Measurements from ENCODE around the gene PHLPP1.
A peak's percentile ranks its signal among the peaks of the same experiment; 100 is the strongest.

Gene PHLPP1

GRCh38 chr18:62938487-62938886 lies 223.1 kb downstream of the PHLPP1 start:
- peaks cover 0 to 2% (median 0%) of the 10 kb centered on the region in 3 donors for H3K36me3 ChIP-seq
- H3K4me1 ChIP-seq: peaks cover 0 to 42% (median 27%) of the 10 kb centered on the region in 4 donors
- H3K4me3 ChIP-seq: no peak overlapping the region
- no peaks in the 10 kb centered on the region for H3K27me3 ChIP-seq
- no peak for DNase-seq
- TF ChIP-seq CTCF (IDR thresholded peaks at IDR 0.05): no peak
- peak overlapping the region; percentile 64 to 72 for H3K27ac ChIP-seq
- no peaks in the 10 kb centered on the region for H3K9me3 ChIP-seq
- intact Hi-C loops (cut with DNase I; ENCODE audit: low total_unique reads): no loop called here

GRCh38 chr18:62939433-62939832 lies 224.1 kb downstream of the PHLPP1 start:
- no peaks in the 10 kb centered on the region for H3K27me3 ChIP-seq
- H3K27ac ChIP-seq: peak overlapping the region; percentile 64 to 72
- peaks cover 0 to 3% (median 0%) of the 10 kb centered on the region in 3 donors for H3K36me3 ChIP-seq
- TF ChIP-seq CTCF (IDR thresholded peaks at IDR 0.05): no peak
- intact Hi-C loops (cut with DNase I; ENCODE audit: low total_unique reads): no loop called here
- peaks cover 0 to 42% (median 27%) of the 10 kb centered on the region in 4 donors for H3K4me1 ChIP-seq
- H3K9me3 ChIP-seq: no peaks in the 10 kb centered on the region
- no peak for DNase-seq
- H3K4me3 ChIP-seq: peak overlapping the region in 1 of 2 donors; percentile 11

GRCh38 chr18:62939926-62940325 lies 224.6 kb downstream of the PHLPP1 start:
- intact Hi-C loops (cut with DNase I; ENCODE audit: low total_unique reads): no loop called here
- TF ChIP-seq CTCF (IDR thresholded peaks at IDR 0.05): no peak
- no peak for DNase-seq
- H3K9me3 ChIP-seq: no peaks in the 10 kb centered on the region
- H3K27me3 ChIP-seq: no peaks in the 10 kb centered on the region
- peaks cover 0 to 3% (median 1%) of the 10 kb centered on the region in 3 donors for H3K36me3 ChIP-seq
- H3K4me3 ChIP-seq: peak overlapping the region in 1 of 2 donors; percentile 11
- H3K27ac ChIP-seq: peak overlapping the region; percentile 64 to 72
- peaks cover 0 to 42% (median 27%) of the 10 kb centered on the region in 4 donors for H3K4me1 ChIP-seq

GRCh38 chr18:62942578-62942977 lies 227.2 kb downstream of the PHLPP1 start:
- DNase-seq: no peak
- TF ChIP-seq CTCF (IDR thresholded peaks at IDR 0.05): no peak
- Histone ChIP-seq H3K36me3 (peaks cover 9 to 23% (median 15%) of the 10 kb centered on the region in 3 donors), H3K4me3 (no peak overlapping the region), H3K9me3 (no peaks in the 10 kb centered on the region), H3K27me3 (no peaks in the 10 kb centered on the region), H3K4me1 (peaks cover 0 to 25% (median 19%) of the 10 kb centered on the region in 4 donors), H3K27ac (no peak overlapping the region)
- intact Hi-C loops (cut with DNase I; ENCODE audit: low total_unique reads): no loop called here

GRCh38 chr18:62944454-62944853 lies 229.1 kb downstream of the PHLPP1 start:
- H3K4me3 ChIP-seq: no peak overlapping the region
- H3K27ac ChIP-seq: no peak overlapping the region
- no peaks in the 10 kb centered on the region for H3K27me3 ChIP-seq
- intact Hi-C loops (cut with DNase I; ENCODE audit: low total_unique reads): no loop called here
- no peaks in the 10 kb centered on the region for H3K9me3 ChIP-seq
- H3K36me3 ChIP-seq: peaks cover 9 to 23% (median 15%) of the 10 kb centered on the region in 3 donors
- peaks cover 0 to 6% (median 4%) of the 10 kb centered on the region in 4 donors for H3K4me1 ChIP-seq
- DNase-seq: no peak
- TF ChIP-seq CTCF (IDR thresholded peaks at IDR 0.05): no peak

GRCh38 chr18:62948788-62949187 lies 233.4 kb downstream of the PHLPP1 start:
- Histone ChIP-seq H3K27me3 (no peaks in the 10 kb centered on the region), H3K4me1 (peaks cover 0 to 3% (median 0%) of the 10 kb centered on the region in 4 donors), H3K4me3 (no peak overlapping the region), H3K27ac (no peak overlapping the region), H3K9me3 (no peaks in the 10 kb centered on the region), H3K36me3 (peaks cover 9 to 20% (median 15%) of the 10 kb centered on the region in 3 donors)
- no peak for TF ChIP-seq CTCF (IDR thresholded peaks at IDR 0.05)
- DNase-seq: no peak
- intact Hi-C loops (cut with DNase I; ENCODE audit: low total_unique reads): no loop called here
